Neural cell (in vitro differentiated cells): ENCODE data around the gene HTR7. TPM values are rescaled to one million over a fixed set of nuclear protein-coding genes. Genes with fewer than 3 reads are reported as not detected.

Source experiments
- EZH2 ChIP-seq: fragments of 200-600, 300-800 bp; shearing (Covaris generic), sonication (generic); IDR thresholded peaks from 2 replicates; pipeline ENCODE4 v1.6.1; 2014; ENCODE audit warnings: antibody characterized with exemption, low read length, borderline replicate concordance, mild to moderate bottlenecking; ENCODE audit not compliant: insufficient read depth, poor library complexity, severe bottlenecking
- polyA plus RNA-seq: library from polyadenylated mRNA; depleted of rRNA; stranded (reverse); fragments of >200 nt; gene quantifications from 2 replicates; pipeline ENCODE4 v1.2.3, GENCODE V29; 2014
- small RNA-seq, 3 experiments: library from RNA; depleted of rRNA; stranded (forward); fragments of <200 nt; gene quantifications; one replicate each; pipeline ENCODE3, GENCODE V24; 2012

Gene HTR7
- polyA plus RNA-seq, 1 donor from 2014 or later, result 0.95 TPM

- no peak for TF ChIP-seq EZH2
Observed at GRCh38 chr10:90695915-90696676, 161.7 kb downstream of the HTR7 start (continued).

Small RNA genes lying within 50 kb of the gene (small RNA-seq; reads per million reads assigned to genes)
- 0 to 1.2 (median 0) reads per million in 3 experiments for gene RF00019

Other genes with a start within 250 kb of the HTR7 start
- 86.5 and 91.1 TPM in 2 replicates for gene RPP30, start 13.9 kb upstream of the HTR7 start, polyA plus RNA-seq
- 0.98 TPM in 1 of 2 replicates, not detected in the other for gene ANKRD1, start 63.0 kb upstream of the HTR7 start, polyA plus RNA-seq